Central memory CD8-positive, alpha-beta T cell (primary cell): ENCODE results near the gene RHD.
"Not testable (repeated sequence)": the region's sequence is repeated elsewhere in the genome, so short reads cannot be mapped to it uniquely, and the experiment has no call there.

Experiments used
- ATAC-seq: fragments of 150-1000 bp; cut with Tn5 transposase; replicated peaks from 2 replicates; pipeline ENCODE4 v1.10.0; 2022; ENCODE audit warnings: mild to moderate bottlenecking, moderate FRiP score, moderate number of reproducible peaks; ENCODE audit not compliant: poor library complexity, severe bottlenecking; ENCODE audit errors: extremely low read depth
- DNase-seq, 2 donors: peaks; one replicate each; pipeline ENCODE4 v3.0.0; 2021; ENCODE audit warnings: low spot score in 2 of 2
- H3K27ac Mint-ChIP-seq: one replicate; pipeline ENCODE4 v1.8.0; 2022; ENCODE audit warnings: low read depth, mild to moderate bottlenecking, moderate library complexity, mixed read lengths
- H3K27me3 Mint-ChIP-seq: one replicate; pipeline ENCODE4 v1.8.0; 2022; ENCODE audit warnings: mixed read lengths
- H3K36me3 Mint-ChIP-seq: one replicate; pipeline ENCODE4 v1.8.0; 2022; ENCODE audit warnings: mild to moderate bottlenecking, moderate library complexity, mixed read lengths; ENCODE audit not compliant: insufficient read depth
- H3K4me1 Mint-ChIP-seq: one replicate; pipeline ENCODE4 v1.8.0; 2022; ENCODE audit warnings: mixed read lengths
- H3K4me3 Mint-ChIP-seq: one replicate; pipeline ENCODE4 v1.8.0; 2022; ENCODE audit warnings: mild to moderate bottlenecking, moderate library complexity, mixed read lengths
- H3K9me3 Mint-ChIP-seq: one replicate; pipeline ENCODE4 v1.8.0; 2022; ENCODE audit warnings: mixed read lengths

Gene RHD

DNA sequence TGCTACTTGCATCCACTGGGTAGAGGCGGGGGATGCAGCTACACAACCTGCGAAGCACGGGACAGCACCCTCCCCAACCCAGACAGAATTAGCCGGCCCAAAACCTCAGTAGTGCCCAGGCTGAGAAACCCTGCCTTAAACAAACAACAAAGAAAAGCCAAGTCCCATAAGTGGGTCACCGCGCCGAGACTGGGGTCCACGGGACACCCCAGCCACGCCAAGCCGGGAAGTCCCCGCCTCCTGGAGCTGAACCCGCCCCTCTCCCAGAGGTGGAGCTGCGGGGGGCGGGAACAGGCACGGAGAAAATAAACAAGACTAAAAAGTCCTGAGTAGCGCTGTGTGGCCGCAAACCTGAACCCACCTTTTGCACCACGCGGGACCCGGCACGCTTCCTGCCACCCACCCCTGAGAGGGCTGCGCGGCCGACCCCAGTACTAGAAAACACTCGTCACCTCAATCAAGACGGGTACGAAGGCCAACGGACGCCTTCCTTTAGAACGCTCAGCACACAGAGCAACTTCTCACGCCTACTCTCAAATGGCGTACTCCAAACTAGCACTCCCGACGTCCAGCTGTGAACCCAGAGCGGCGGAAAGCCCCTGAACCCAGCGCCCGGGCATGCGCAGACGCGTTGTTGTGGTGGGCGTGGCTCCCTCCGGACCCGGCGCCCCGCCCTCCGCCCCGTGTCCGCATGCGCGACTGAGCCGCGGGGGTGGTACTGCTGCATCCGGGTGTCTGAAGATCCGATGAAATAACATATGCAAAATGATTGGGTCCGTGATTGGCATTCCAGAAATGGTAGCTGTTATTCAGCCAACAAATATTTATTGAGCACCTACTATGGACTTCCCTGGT lies 4.8 kb upstream of the RHD start:
- peaks cover 12% of the 10 kb centered on the region for H3K4me1 Mint-ChIP-seq
- ATAC-seq (peak; percentile 84), DNase-seq (peak; percentile 91 to 94)
- H3K36me3 Mint-ChIP-seq = peaks cover 14% of the 10 kb centered on the region
- H3K9me3 Mint-ChIP-seq, H3K27me3 Mint-ChIP-seq: not testable (repeated sequence)
- peak overlapping the region; percentile 85 for H3K4me3 Mint-ChIP-seq
- H3K27ac Mint-ChIP-seq = peak overlapping the region; percentile 84

DNA sequence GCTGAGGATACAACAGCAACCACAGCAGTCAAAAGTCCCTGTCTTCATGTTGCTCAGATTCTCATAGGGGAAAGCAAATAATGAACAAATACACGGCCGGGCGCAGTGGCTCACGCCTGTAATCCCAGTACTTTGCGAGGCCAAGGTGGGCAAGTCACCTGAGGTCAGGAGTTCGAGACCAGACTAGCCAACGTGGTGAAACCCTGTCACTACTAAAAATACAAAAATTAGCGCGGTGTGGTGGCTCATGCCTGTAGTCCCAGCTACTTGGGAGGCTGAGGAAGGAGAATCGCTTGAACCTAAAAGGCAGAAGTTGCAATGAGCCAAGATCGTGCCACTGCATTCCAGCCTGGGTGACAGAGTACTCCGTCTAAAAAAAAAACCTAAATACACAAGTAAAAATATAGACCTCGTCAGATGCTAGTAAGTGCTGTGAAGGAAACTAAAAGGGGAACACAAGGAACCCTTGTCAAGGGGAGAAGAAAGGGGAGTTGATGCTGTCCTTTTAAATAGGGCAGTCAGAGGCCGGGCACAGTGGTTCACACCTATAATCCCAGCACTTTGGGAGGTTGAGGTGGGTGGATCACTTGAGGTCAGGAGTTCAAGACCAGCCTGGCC lies 4.1 kb upstream of the RHD start:
- Mint-ChIP-seq H3K4me3 (peak overlapping the region; percentile 85), H3K27ac (peak overlapping the region; percentile 84)
- H3K4me1 Mint-ChIP-seq, DNase-seq, H3K27me3 Mint-ChIP-seq, H3K36me3 Mint-ChIP-seq, H3K9me3 Mint-ChIP-seq, ATAC-seq: not testable (repeated sequence)

DNA sequence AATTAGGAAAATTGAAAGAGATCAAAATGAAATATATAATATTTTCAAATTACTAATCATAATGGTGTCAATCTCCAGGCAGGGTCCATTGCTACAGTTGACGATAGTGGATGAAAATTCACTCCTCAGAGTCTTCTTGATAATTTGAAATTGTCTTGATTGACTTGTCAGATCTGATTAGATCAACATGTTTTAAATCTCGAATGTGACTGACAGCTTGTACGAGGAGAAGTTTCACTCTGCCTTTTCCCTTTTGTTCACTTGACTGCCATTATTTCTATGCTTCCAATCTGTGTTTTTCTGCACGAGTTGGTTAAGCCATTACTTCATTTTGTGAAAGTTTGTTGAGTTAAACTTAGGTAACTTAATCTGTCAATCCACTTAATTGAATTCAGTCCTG lies 3.3 kb downstream of the RHD start:
- not testable (repeated sequence) for ATAC-seq, H3K4me1 Mint-ChIP-seq, H3K9me3 Mint-ChIP-seq, H3K4me3 Mint-ChIP-seq, DNase-seq, H3K27ac Mint-ChIP-seq, H3K36me3 Mint-ChIP-seq
- H3K27me3 Mint-ChIP-seq = peaks cover 19% of the 10 kb centered on the region

DNA sequence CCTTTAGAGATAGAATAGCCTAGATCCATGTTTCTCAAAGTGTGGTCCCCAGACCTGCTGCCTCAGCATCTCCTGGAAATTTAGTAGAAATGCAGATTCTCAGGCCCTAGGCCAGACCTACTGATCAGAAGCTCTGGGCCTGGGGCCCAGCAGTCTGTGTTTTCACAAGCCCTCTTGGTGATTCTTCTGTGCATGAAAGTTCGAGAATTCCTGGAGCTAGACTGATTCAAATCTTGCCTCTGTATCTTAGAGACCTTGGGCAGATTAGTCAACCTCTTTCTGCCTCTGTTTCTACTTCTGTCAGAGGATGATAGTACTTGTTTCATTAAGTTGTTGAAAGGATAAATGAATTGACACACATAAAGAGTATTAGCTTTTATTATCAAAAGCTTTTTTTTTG lies 5.0 kb downstream of the RHD start:
- ATAC-seq, DNase-seq: not testable (repeated sequence)

DNA sequence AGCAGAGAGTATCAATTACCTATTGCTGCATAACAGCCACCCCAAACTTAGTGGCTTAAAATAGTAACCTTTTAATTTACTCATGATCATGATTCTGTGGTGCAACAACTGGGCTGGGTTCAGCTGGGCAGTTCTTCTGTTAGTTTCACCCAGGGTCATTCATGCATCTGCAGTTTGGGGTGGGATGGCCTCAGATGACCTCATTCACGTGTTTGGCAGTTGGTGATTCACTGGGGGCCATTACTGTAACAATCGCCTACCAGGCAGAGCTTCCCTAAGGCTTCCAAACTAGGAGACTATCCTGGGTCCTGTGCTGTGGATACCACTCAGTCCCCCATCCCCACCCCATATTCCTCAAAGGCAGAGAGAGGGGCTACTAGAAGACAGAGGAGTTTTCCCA lies 6.0 kb downstream of the RHD start:
- not testable (repeated sequence) for H3K4me3 Mint-ChIP-seq, H3K27ac Mint-ChIP-seq, H3K9me3 Mint-ChIP-seq, ATAC-seq, H3K36me3 Mint-ChIP-seq, DNase-seq, H3K4me1 Mint-ChIP-seq
- peaks cover 10% of the 10 kb centered on the region for H3K27me3 Mint-ChIP-seq

More for the DNA sequence above, 5.0 kb downstream of the RHD start:
- H3K4me1 Mint-ChIP-seq, H3K36me3 Mint-ChIP-seq, H3K27ac Mint-ChIP-seq, H3K4me3 Mint-ChIP-seq, H3K9me3 Mint-ChIP-seq: not testable (repeated sequence)
- peaks cover 10% of the 10 kb centered on the region for H3K27me3 Mint-ChIP-seq

DNA sequence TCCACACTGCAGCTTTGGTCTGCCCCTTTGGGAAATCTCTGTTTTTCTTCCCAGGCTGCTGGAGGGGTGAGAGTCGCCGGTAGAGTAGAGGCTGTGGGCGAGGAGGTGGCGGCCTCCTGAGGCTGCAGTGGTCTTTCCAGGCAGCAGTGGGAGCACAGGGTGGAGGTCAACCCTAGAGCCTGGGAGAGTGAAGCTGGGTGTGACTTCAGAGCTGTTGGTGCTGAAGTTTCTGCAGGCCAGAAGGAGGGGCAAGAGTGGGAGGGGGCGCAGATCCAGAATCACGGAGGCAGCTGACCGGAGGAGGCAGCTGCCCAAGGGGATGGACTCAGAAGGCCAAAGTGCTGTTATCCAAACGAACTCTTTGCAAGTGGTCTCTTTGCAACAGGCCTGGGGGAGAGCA lies 6.5 kb downstream of the RHD start:
- not testable (repeated sequence) for H3K4me3 Mint-ChIP-seq, H3K4me1 Mint-ChIP-seq, H3K36me3 Mint-ChIP-seq, DNase-seq, H3K9me3 Mint-ChIP-seq, H3K27ac Mint-ChIP-seq, ATAC-seq
- peaks cover 10% of the 10 kb centered on the region for H3K27me3 Mint-ChIP-seq

DNA sequence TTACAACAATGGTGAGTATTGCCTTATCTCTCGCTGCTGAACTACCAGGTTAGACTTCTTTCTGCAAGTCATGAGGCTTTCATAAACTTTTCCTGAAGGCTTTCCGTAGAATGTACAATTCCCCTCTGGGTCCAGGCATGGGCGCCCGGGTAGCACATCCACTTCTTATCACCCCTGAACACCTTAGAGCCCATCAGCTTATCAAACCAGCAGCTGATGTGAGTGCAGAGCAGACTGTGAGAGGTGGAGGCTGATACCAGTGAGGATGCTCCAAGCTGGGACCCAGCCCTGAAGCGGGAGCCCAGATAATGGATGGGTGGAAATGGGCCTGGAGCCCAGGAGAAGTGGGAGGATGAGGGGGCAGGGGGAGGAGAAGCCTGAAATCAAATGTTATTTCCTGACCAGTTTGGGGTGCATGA lies 7.4 kb downstream of the RHD start:
- H3K4me1 Mint-ChIP-seq, H3K36me3 Mint-ChIP-seq, H3K4me3 Mint-ChIP-seq, DNase-seq, H3K9me3 Mint-ChIP-seq, H3K27me3 Mint-ChIP-seq, ATAC-seq, H3K27ac Mint-ChIP-seq: not testable (repeated sequence)

DNA sequence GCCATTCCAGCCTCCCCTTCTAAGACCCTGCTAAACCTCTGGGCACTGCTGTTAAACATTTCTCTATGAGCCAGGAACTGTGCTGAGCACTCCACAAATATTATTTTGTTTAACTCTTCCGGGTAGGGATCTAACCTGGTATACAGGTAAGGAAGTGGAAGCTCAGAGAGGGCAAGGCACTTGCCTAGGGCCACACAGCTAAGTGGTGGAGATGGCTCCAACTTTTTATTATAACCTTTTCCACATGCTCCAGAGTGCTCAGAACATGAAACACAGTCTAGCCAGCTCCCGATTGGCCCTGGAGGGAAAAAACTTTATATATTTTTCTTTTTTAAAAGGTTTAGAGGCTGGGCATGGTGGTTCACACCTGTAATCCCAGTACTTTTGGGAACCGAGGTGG lies 13.6 kb downstream of the RHD start:
- H3K4me3 Mint-ChIP-seq, H3K27me3 Mint-ChIP-seq, H3K4me1 Mint-ChIP-seq, H3K9me3 Mint-ChIP-seq, H3K36me3 Mint-ChIP-seq, ATAC-seq, H3K27ac Mint-ChIP-seq, DNase-seq: not testable (repeated sequence)

DNA sequence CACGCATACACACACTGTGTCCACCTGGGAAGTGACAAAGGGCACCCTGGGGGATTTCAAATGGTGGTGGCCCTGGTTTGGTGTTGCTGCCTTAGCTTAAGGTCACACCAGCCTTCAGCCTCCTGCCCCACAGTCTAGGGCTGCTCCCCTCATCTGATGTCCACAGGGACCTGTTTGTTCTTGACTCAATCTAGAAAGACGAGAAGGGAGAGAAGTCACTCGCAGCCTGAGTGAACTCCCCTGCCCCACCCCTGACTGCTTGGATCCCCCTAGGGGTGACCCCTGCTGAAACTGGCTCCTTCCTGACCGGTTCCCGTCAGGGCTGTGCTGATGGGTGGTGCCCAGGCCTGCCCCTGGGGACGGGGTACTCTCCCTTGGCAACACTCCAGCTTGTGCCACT lies 14.9 kb downstream of the RHD start:
- DNase-seq, H3K4me3 Mint-ChIP-seq, H3K36me3 Mint-ChIP-seq, H3K27ac Mint-ChIP-seq, H3K9me3 Mint-ChIP-seq, H3K4me1 Mint-ChIP-seq, H3K27me3 Mint-ChIP-seq, ATAC-seq: not testable (repeated sequence)

DNA sequence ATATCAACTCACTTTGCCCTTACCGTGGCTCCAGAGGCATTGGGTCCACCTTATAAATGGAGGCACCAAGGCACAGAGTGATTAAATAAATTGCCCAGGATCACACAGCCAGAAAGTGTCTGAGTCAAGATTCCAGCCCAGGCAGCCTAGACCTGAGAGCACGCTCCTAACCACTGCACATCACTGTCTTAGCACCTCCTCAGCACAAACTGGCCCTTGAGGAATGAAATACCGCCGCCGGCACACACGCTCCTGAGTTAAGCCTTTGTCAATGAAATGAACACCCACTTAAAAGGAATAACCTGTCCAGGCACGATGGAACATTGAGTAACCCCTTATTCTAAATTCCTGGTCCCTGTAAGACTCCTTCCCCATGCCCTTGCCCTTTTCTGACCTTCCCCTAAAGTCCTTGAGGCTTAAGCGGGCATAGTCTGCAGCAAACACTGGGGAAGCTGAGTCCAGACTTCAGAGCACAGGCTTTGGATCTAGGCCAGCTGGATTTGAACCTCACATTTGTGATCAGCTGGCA lies 16.3 kb downstream of the RHD start:
- not testable (repeated sequence) for H3K27me3 Mint-ChIP-seq, H3K27ac Mint-ChIP-seq, ATAC-seq, H3K9me3 Mint-ChIP-seq, H3K36me3 Mint-ChIP-seq, H3K4me3 Mint-ChIP-seq, H3K4me1 Mint-ChIP-seq, DNase-seq

DNA sequence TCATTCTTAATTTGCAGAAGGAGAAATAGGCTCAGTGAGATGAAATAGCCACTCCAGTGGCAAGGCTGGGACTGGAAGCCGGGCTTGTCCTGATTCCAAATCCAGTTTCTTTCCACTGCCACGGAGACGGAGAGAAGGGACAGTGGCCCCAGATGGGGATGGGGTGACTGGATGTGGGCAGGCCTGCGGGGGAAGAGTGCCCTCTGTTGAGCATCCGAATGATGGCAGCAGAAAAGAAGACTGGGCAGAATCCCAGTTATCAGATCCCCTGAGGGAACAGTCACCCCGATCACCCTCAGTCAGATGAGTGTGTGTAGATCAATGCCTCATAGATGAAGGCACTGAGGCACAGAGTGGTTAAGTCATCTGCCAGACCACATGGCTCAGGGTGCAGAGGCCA lies 17.7 kb downstream of the RHD start:
- H3K9me3 Mint-ChIP-seq, H3K27ac Mint-ChIP-seq, H3K36me3 Mint-ChIP-seq, H3K4me3 Mint-ChIP-seq, DNase-seq, H3K4me1 Mint-ChIP-seq, H3K27me3 Mint-ChIP-seq: not testable (repeated sequence)
- peak; percentile 62 for ATAC-seq

DNA sequence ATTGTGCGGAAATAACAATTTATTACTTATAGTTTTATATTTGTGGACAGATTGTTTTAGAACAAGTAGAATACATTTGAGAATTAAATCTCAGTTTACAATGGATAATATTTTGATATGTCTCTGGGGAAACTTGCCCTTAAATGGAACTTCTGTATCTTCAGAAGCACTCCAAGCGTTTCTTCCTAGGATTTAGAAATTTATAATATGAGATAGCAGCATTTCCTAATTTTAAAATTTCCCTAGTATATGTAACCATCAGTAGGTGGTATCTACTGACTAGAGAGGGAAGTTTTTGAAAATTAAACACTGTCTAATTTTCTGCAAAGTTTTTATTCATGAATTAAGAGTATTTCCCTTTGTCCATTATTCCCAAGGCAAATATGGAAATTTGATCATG lies 21.1 kb downstream of the RHD start:
- H3K27me3 Mint-ChIP-seq, H3K4me1 Mint-ChIP-seq, H3K9me3 Mint-ChIP-seq, DNase-seq, H3K36me3 Mint-ChIP-seq, H3K27ac Mint-ChIP-seq, H3K4me3 Mint-ChIP-seq, ATAC-seq: not testable (repeated sequence)
